ENCODE data around the gene FCN2. TPM values are rescaled to one million over a fixed set of nuclear protein-coding genes. Genes with fewer than 3 reads are reported as not detected.

The FCN2 gene
- total and polyA plus RNA-seq, 9 of the 15 experiments (the other 6 are each of a cell fraction or from before 2014, with no cell fraction given): not detected

DNA sequence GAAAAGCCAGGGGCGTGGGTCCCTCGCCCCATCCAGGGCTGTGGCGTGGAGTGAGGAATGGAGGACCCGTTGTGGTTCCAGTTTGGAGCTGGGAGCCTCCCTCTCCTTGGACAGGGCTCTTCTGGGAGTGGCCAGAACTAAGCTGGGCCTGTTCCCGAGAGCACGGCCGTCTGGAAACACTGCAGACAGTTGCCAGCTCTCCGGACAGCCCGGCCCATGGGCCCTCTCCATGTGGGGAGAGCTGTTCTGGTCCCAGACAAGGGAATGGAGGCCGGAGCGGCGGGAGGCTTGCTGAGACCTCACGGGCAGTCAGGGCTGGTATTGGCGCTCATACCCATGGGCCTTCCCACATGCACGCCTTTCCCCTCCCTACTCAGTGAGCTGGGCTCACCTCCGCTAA is 45.2 kb upstream of the FCN2 start:
- POLR2A ChIA-PET: no interaction called here

More for the DNA sequence above, 45.2 kb upstream of the FCN2 start:
- BruUV-seq (replicated peaks): no TSS peak
- no peak overlapping the region for H3K4me2 ChIP-seq (ENCODE audit: insufficient read depth, low read length)
- no peak overlapping the region for H3K9ac ChIP-seq (ENCODE audit: insufficient read depth in 1 of 2, low read depth in 2 of 2, low read length in 2 of 2)
- no peak for FAIRE-seq
- no peak overlapping the region for H3K27ac ChIP-seq (ENCODE audit: extremely low read depth, low read depth, low read length)
- intact Hi-C loops (cut with micrococcal nuclease) (no loop called here), in situ Hi-C loops (cut with MboI) (no loop called here)
- H3K79me2 ChIP-seq (ENCODE audit: control insufficient read depth, insufficient read depth, low read length): no peaks in the 10 kb centered on the region
- H2AFZ ChIP-seq (ENCODE audit: low read depth, low read length): no peak overlapping the region
- 0% methylated on average over 12 of the region's 16 CpGs for WGBS (ENCODE audit: insufficient coverage, low coverage, missing lambda C conversion rate)
- H3K27me3 ChIP-seq (ENCODE audit: control insufficient read depth in 2 of 2, insufficient read depth in 2 of 2, low read length in 2 of 2): peaks cover 8 to 87% of the 10 kb centered on the region in 2 experiments; a peak in 4 of 5 replicates
- CTCF ChIA-PET (ENCODE audit: low intra/inter-chr PET ratio): no interaction called here
- ATAC-seq: no peak
- peaks cover 0 to 3% of the 10 kb centered on the region in 2 experiments; a peak in 1 of 5 replicates for H3K4me1 ChIP-seq (replicated peaks in 1 of 2; ENCODE audit: control insufficient read depth in 2 of 2, insufficient read depth in 2 of 2, low read length in 2 of 2)
- DNase-seq (ENCODE audit: extremely low read depth in 1 of 4, low spot score in 3 of 4): no peak
- H3K36me3 ChIP-seq (ENCODE audit: control insufficient read depth, insufficient read depth, low read length): no peaks in the 10 kb centered on the region
- TF ChIP-seq BRD9 (IDR thresholded peaks at IDR 0.05; ENCODE audit: low read depth, partially characterized antibody) (no peak), RBM39 (optimal IDR thresholded peaks at IDR 0.05; ENCODE audit: low read depth, low read length) (no peak), ZNF57 (CRISPR knock-in tag; IDR thresholded peaks at IDR 0.05) (no peak), ZNF699 (CRISPR knock-in tag; IDR thresholded peaks at IDR 0.05; ENCODE audit: insufficient replicate concordance) (no peak), ZNF217 (CRISPR knock-in tag; IDR thresholded peaks at IDR 0.05) (no peak), ZNF586 (CRISPR knock-in tag; conservative IDR thresholded peaks at IDR 0.05) (no peak), ZFX (CRISPR knock-in tag; IDR thresholded peaks at IDR 0.05) (no peak), GTF2F1 (IDR thresholded peaks at IDR 0.05; ENCODE audit: low read depth, low read length) (no peak), SUPT5H (IDR thresholded peaks at IDR 0.05) (no peak)
- TF ChIP-seq, protein P1, sequence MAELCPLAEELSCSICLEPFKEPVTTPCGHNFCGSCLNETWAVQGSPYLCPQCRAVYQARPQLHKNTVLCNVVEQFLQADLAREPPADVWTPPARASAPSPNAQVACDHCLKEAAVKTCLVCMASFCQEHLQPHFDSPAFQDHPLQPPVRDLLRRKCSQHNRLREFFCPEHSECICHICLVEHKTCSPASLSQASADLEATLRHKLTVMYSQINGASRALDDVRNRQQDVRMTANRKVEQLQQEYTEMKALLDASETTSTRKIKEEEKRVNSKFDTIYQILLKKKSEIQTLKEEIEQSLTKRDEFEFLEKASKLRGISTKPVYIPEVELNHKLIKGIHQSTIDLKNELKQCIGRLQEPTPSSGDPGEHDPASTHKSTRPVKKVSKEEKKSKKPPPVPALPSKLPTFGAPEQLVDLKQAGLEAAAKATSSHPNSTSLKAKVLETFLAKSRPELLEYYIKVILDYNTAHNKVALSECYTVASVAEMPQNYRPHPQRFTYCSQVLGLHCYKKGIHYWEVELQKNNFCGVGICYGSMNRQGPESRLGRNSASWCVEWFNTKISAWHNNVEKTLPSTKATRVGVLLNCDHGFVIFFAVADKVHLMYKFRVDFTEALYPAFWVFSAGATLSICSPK (IDR thresholded peaks at IDR 0.05; ENCODE audit: borderline replicate concordance): no peak
- TF ChIP-seq, protein P2, sequence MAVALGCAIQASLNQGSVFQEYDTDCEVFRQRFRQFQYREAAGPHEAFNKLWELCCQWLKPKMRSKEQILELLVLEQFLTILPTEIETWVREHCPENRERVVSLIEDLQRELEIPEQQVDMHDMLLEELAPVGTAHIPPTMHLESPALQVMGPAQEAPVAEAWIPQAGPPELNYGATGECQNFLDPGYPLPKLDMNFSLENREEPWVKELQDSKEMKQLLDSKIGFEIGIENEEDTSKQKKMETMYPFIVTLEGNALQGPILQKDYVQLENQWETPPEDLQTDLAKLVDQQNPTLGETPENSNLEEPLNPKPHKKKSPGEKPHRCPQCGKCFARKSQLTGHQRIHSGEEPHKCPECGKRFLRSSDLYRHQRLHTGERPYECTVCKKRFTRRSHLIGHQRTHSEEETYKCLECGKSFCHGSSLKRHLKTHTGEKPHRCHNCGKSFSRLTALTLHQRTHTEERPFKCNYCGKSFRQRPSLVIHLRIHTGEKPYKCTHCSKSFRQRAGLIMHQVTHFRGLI (CRISPR knock-in tag; IDR thresholded peaks at IDR 0.05): no peak
- no peak overlapping the region for H3K4me3 ChIP-seq
- H4K20me1 ChIP-seq (replicated peaks; ENCODE audit: control insufficient read depth, insufficient read depth, low read length): peaks cover 12% of the 10 kb centered on the region; the same call in 1 of the 2 replicates
- no peaks in the 10 kb centered on the region for H3K9me3 ChIP-seq (replicated peaks; ENCODE audit: control insufficient read depth, insufficient read depth, low read depth, low read length)
- H3K9me1 ChIP-seq (ENCODE audit: control insufficient read depth, insufficient read depth, low read length): no peaks in the 10 kb centered on the region

All from K562 (cell line).